Myocyte (in vitro differentiated cells): Measurements from ENCODE around the gene PRIMA1. TPM values are rescaled to one million over a fixed set of nuclear protein-coding genes. Genes with fewer than 3 reads are reported as not detected.

Experiments used
- DNase-seq: peaks from one replicate; pipeline ENCODE4 v3.0.0-alpha.2; 2012; ENCODE audit warnings: low read depth
- total RNA-seq: library from RNA; depleted of rRNA; stranded (reverse); fragments of >200 nt; gene quantifications from 2 replicates; pipeline ENCODE4 v1.2.3, GENCODE V29; 2014

The PRIMA1 gene
- total RNA-seq, 1 donor from 2014 or later: not detected

DNA sequence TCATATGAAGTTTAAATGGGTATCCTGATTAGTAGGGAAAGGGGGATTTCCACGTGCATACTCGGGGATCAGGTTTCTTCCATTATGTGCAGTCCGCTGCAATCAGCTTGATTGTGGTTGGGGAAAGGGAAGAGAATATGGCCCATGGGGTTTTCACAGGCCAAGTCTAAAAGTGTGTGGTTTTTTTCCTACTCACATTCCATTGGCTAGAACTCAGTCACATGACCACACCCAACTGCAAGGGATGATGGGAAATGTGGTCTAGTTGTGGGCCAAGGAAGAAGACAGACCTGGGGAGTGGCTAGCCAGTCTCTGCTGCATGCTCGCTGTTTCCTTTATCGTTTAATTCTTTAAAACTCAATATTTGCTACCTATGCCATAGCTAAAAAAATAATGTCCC lies 105.1 kb downstream of the PRIMA1 start:
- peak; percentile 7 for DNase-seq

DNA sequence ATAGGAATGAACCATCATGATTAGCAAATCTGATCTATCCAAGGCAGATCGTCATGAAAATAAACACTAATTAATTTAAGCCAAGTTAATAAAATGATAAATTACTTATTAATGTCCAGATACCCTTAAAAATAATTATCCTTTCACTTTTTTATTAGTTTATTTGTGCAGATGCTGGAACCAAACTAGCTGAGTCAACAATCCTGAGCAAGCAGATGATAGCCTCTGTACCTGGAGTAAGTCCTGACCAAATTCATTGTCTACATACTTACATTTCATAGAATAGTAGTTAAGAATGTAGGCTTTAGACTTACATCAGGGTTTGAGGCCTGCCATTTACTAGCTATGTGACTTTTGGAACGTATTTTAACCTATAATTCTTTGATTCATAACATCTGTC lies 105.8 kb downstream of the PRIMA1 start:
- DNase-seq: no peak

DNA sequence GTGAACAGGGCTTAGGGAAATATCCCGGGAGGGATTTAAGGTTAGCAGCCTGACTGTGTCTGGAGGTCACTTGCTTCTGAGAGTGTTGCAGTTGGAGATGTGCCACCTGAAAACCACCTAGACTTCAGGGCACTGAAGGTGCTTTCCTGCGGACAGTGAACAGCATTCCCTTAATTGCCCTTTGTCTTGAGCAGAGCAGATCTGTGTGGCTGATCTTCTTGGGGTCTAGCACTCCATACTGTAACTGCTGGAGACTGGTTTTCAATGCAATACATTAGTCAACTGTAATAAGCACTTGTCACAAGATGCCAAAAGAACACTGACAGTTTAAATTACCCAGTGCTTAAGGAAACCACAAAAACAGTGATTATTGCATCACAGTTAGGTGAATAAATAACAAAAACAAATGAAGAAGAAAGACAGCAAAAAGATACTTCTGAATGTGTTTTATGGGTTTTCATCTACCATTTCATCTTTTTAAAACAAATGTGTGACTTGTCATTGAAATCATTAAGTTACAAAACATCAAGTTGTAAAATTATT lies 111.8 kb downstream of the PRIMA1 start:
- DNase-seq: no peak

DNA sequence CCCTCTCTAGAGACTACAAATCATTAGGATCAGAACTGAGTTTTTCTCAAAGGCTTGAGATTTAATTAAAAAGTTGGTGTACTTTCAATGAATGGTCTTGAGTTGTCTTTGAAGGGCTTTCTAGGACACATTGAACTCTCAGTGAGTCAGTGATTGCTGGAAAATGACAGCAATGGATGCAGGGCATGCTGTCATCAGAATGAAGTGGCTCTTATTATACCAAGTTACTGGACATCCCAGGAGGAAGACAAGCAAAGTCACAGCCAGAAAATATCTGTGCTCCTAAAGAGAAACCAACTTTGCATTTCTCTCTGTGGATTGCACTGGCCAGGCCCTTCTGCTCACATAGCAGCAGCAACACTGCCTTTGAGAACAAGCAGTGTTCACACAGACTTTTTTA lies 112.6 kb downstream of the PRIMA1 start:
- no peak for DNase-seq

DNA sequence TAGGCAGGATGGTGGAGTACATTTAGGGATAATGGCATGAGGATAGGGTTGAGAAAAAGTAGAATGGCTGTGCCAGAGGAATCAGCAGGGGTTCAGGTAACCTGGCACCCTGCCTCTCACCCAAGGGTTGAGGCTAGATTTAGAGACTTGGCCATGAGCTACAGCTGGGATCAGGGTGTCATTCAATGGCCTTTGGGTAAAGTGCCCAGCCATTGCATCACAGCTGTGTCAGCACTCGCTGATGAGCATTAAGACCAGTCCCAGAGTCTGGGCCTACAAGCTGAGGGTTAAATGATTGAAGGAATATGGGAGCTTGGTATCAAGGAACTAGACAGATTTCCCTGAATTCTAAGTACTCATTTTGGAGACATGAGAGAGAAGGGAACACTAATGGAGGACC lies 113.9 kb downstream of the PRIMA1 start:
- DNase-seq: no peak

DNA sequence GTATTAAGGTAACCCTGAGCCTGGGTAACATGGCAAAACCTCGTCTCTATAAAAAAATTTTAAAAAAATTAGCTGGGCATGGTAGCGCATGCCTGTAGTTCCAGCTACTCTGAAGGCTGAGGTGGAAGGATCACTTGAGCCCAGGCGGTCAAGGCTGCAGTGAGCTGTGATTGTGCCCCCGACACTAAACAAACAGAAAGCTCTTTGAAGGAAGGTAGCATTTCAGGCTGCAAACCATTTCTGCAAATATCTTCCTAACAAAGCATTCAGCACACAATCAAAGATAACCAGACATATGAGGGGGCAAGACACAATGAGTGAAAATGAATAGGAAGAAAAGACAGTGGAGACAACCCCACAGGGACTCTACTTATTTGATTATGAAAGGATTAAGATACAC lies 118.7 kb downstream of the PRIMA1 start:
- no peak for DNase-seq

Other genes with a start within 250 kb of the PRIMA1 start
- gene FAM181A, start 138.9 kb upstream of the PRIMA1 start, total RNA-seq: not detected in 2 replicates
- 0.73 and 8.9 TPM in 2 replicates for gene ASB2, start 188.1 kb upstream of the PRIMA1 start, total RNA-seq
- not detected in 2 replicates for gene CCDC197, start 208.8 kb upstream of the PRIMA1 start, total RNA-seq
- 0.48 and 1.1 TPM in 2 replicates for gene OTUB2, start 237.9 kb upstream of the PRIMA1 start, total RNA-seq